Stimulated activated naive CD8-positive, alpha-beta T cell treated with anti-CD3 and anti-CD28 coated beads, Interleukin-15, Interleukin-2, amounts not matched to agents 100 ng/mL and 50 ng/mL, for 24 hours (primary cell): ENCODE measurements around the gene DDIT4.
"Not testable (repeated sequence)": the region's sequence is repeated elsewhere in the genome, so short reads cannot be mapped to it uniquely, and the experiment has no call there.

ENCODE experiments used
- H3K27ac Mint-ChIP-seq: one replicate; pipeline ENCODE4 v1.8.0; 2021; ENCODE audit warnings: mild to moderate bottlenecking, mixed read lengths
- H3K27me3 Mint-ChIP-seq: one replicate; pipeline ENCODE4 v1.8.0; 2021; ENCODE audit warnings: mixed read lengths
- H3K36me3 Mint-ChIP-seq: one replicate; pipeline ENCODE4 v1.8.0; 2021; ENCODE audit warnings: low read depth, mixed read lengths
- H3K4me1 Mint-ChIP-seq: one replicate; pipeline ENCODE4 v1.8.0; 2021; ENCODE audit warnings: low read depth, mixed read lengths
- H3K4me3 Mint-ChIP-seq: one replicate; pipeline ENCODE4 v1.8.0; 2021; ENCODE audit warnings: mild to moderate bottlenecking, mixed read lengths
- H3K9me3 Mint-ChIP-seq: one replicate; pipeline ENCODE4 v1.8.0; 2021; ENCODE audit warnings: mixed read lengths

DDIT4 gene, protein sequence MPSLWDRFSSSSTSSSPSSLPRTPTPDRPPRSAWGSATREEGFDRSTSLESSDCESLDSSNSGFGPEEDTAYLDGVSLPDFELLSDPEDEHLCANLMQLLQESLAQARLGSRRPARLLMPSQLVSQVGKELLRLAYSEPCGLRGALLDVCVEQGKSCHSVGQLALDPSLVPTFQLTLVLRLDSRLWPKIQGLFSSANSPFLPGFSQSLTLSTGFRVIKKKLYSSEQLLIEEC

DNA sequence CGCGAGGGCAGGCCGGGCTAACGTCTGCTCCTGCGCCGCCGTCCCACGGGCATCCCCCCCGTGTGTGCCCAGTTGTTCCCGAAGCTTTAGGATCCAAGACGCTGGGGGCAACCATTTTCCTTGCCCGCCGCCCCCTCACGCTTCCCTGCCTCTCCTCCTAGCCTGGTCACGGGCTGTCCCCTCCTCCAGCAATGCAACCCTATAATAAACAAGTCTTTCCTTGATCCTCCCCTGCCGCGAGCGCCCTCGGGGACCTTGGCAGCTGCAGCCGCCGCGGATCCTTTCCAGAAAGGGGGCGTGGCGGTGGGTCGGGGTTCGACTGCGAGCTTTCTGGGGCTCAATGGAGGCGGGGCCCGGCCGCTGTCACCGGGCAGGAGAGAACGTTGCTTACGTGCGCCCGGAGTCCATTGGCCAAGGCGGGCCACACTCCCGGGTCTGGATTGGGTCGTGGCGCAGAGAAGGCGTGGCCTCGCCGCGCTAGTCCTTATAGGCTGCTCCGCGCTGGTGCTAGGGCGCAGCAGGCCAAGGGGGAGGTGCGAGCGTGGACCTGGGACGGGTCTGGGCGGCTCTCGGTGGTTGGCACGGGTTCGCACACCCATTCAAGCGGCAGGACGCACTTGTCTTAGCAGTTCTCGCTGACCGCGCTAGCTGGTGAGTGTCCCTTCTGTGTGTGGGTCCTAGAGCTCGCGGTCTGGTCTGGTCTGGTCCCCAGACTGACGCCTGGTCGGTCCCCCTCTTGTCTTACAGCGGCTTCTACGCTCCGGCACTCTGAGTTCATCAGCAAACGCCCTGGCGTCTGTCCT lies at the start of gene DDIT4:
Gene DDIT4 (plus strand): TSS at position 515 of the 803 bp plus-strand sequence. CDS start 293 bp downstream, outside the sequence.
- peaks cover 34% of the 10 kb centered on the region for H3K36me3 Mint-ChIP-seq

GRCh38 chr10:72224191-72224590 lies 49.5 kb upstream of the DDIT4 start:
- peaks cover 64% of the 10 kb centered on the region for H3K4me1 Mint-ChIP-seq
- peaks cover 42% of the 10 kb centered on the region for H3K36me3 Mint-ChIP-seq
- not testable (repeated sequence) for H3K27me3 Mint-ChIP-seq, H3K9me3 Mint-ChIP-seq, H3K4me3 Mint-ChIP-seq
- peak overlapping the region; percentile 93 for H3K27ac Mint-ChIP-seq

More for the DNA sequence above, at the start of gene DDIT4:
- Mint-ChIP-seq H3K4me3 (peak within 1 kb of the TSS; percentile 92), H3K27me3 (no peaks in the 10 kb centered on the region), H3K27ac (peak within 1 kb of the TSS; percentile 94), H3K9me3 (no peaks in the 10 kb centered on the region), H3K4me1 (peaks cover 56% of the 10 kb centered on the region)

GRCh38 chr10:72226418-72227027 lies 47.2 kb upstream of the DDIT4 start:
- Mint-ChIP-seq H3K27me3 (no peaks in the 10 kb centered on the region), H3K27ac (peak overlapping the region; percentile 71), H3K4me1 (peaks cover 65% of the 10 kb centered on the region), H3K36me3 (peaks cover 44% of the 10 kb centered on the region), H3K9me3 (no peaks in the 10 kb centered on the region), H3K4me3 (no peak overlapping the region)

- H3K4me3 Mint-ChIP-seq: no peak overlapping the region
- H3K4me1 Mint-ChIP-seq: peaks cover 61% of the 10 kb centered on the region
- peaks cover 46% of the 10 kb centered on the region for H3K36me3 Mint-ChIP-seq
- H3K9me3 Mint-ChIP-seq: no peaks in the 10 kb centered on the region
- H3K27me3 Mint-ChIP-seq: no peaks in the 10 kb centered on the region
- H3K27ac Mint-ChIP-seq: peak overlapping the region; percentile 8
Measured at GRCh38 chr10:72227826-72228225, 45.9 kb upstream of the DDIT4 start.

DNA sequence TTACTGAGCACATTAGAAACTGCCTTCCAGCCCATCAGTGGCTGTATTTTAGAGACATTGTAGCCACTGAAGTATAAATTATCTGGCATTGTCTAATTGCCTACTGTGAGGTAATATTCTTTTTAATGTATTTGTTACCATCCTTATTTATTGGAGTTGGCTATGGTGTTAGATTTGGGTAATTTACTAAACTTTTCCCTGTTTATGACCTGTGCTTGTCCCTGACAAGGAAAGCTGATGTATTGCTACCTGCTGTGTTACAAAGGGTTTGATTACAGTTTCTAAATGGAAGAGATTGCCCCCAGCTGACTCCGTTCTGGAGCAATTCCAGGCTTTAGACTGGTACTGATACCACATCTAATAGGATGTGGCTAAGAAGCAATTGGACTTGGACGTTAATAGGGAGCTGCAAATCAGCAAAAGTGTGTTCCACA lies 45.4 kb upstream of the DDIT4 start:
- Mint-ChIP-seq H3K4me1 (peaks cover 61% of the 10 kb centered on the region), H3K4me3 (no peak overlapping the region), H3K27ac (peak overlapping the region; percentile 61), H3K27me3 (no peaks in the 10 kb centered on the region), H3K36me3 (peaks cover 50% of the 10 kb centered on the region), H3K9me3 (no peaks in the 10 kb centered on the region)

DNA sequence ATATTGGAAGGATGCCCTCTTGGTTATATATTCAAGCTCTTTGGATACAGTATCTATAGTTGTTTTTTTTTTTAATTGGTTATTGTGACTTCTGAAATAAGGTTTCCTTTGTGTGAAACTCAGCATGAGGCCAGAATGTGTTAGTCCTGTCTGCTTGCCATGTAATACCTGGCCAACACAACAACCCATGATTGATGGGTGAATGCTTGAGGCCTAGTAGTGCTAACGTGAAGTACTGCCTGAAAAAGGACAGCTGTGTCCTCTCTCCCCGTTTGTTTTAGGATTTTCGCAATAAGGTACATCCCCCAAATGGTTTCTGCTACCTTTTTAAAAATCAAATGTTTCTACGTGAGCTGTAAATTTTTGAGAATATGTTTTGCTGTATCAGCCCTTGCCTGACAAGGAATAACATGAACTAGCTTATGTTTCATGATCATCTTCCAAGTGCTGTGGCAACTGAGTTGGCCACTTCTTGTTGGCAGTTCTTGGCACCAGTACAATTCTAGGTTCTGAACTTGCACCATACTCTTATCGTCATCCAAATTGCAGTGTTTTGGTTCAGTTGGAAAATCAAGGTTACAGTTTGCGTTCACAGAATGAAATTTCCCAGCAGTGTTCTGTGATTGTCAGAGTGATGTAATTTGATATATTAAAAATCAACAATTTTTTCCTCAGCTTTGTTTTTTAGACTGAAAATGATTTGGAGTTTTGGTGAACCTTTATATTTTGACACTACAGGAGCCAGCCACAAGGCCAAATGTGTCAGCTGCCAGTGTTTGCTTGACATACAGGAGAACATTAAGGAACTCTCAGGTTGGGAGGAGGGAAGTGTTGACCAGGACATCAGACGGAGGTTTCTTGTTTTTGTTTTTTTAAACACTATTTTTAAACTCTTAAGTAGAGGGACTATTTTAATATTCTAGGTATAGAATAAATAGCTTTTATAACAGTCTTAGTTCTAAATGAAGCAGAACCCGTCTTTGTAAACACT lies 44.2 kb upstream of the DDIT4 start:
- Mint-ChIP-seq H3K4me3 (no peak overlapping the region), H3K4me1 (peaks cover 50% of the 10 kb centered on the region), H3K27ac (peak overlapping the region; percentile 47), H3K27me3 (no peaks in the 10 kb centered on the region), H3K36me3 (peaks cover 46% of the 10 kb centered on the region), H3K9me3 (no peaks in the 10 kb centered on the region)

DNA sequence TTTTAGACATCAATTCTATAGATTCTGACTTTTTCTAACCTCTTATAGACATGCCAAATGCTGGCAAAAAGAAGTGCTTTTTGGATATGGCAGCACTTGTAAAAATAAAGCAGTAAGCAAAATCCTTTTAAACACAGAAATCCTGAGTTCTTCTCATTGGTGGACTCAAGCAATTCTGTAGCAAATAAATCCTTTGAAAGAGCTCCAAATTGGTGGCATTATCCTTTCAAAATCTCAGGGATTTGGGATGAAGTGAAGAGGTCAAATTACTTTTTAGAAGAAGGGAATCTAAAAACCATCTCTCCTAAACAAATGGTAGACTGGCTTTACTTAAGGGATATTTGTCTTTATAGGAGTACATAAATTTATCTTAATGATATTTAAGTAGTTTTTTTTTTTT lies 40.1 kb upstream of the DDIT4 start:
- H3K27ac Mint-ChIP-seq: no peak overlapping the region
- H3K9me3 Mint-ChIP-seq: no peaks in the 10 kb centered on the region
- H3K4me3 Mint-ChIP-seq: no peak overlapping the region
- peaks cover 56% of the 10 kb centered on the region for H3K36me3 Mint-ChIP-seq
- no peaks in the 10 kb centered on the region for H3K27me3 Mint-ChIP-seq
- peaks cover 28% of the 10 kb centered on the region for H3K4me1 Mint-ChIP-seq

- Mint-ChIP-seq H3K27me3 (no peaks in the 10 kb centered on the region), H3K4me3 (no peak overlapping the region), H3K27ac (no peak overlapping the region)
Measured at GRCh38 chr10:72234560-72235095, 39.1 kb upstream of the DDIT4 start.

DNA sequence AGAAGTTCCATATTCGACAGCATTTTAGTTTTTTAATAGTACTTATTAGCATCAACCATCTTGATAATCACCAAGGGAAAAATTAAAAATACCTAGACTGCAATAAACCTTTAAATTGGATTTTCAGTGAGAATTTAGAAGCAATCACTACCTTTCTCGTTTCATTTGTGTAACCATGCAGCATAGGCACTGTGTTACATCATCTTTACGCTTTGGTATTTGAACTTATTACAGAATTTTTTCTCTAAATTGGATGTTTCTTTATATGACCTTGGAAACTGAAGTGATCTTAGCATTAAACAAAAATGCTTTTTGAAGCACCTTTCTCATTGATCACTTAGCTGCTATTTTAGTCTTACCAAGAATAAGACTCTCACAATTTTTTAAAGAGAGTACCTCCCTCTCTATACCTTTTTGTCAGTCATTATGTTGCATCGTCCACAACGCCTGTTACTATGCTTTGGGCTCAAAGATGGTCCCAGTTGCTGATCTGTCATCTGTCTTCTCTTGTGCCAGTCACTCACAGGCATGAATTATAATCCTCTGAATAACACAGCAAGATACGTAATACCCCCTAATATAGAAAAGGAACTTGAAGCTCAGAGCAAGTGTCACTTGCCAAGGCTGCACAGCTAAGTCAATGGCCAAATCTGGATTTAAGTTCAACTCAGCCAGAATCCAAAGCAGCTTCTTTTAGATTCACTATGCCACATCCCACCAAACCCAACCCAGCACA lies 38.0 kb upstream of the DDIT4 start:
- H3K9me3 Mint-ChIP-seq: no peaks in the 10 kb centered on the region
- H3K27me3 Mint-ChIP-seq: no peaks in the 10 kb centered on the region
- no peak overlapping the region for H3K4me3 Mint-ChIP-seq
- peaks cover 18% of the 10 kb centered on the region for H3K4me1 Mint-ChIP-seq
- peaks cover 41% of the 10 kb centered on the region for H3K36me3 Mint-ChIP-seq
- H3K27ac Mint-ChIP-seq: peak overlapping the region; percentile 26

More at GRCh38 chr10:72234560-72235095, 39.1 kb upstream of the DDIT4 start:
- H3K9me3 Mint-ChIP-seq: no peaks in the 10 kb centered on the region
- peaks cover 20% of the 10 kb centered on the region for H3K4me1 Mint-ChIP-seq
- H3K36me3 Mint-ChIP-seq: peaks cover 51% of the 10 kb centered on the region

DNA sequence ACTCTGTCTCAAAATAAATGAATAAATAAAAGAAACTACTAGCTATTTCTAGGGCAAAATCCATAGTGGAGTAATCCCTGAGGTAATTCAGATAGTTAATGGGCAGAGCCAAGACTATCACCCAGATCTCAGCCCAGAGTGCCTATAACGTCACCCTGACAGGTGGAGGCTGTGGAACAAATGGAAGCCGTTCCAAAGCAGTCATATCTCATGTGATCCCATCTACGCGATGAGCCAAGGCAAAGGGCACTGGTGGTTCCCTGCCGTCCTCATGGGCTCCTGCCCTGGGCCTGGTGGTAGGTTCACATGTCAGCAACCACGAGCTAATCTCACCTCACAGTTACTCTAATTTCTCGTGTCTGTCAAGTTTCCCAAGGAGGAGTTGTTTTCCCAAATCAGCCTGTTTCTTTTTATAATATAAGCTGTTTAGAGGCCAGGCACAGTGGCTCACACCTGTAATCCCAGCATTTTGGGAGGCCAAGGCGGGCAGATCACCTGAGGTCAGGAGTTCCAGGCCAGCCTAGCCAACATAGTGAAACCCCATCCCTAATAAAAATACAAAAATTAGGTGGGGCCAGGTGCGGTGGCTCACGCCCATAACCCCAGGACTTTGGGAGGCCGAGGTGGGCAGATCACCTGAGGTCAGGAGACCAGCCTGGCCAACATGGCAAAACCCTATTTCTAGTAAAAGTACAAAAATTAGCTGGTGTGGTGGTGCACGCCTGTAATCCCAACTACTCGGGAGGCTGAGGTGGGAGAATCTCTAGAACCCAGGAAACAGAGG lies 35.1 kb upstream of the DDIT4 start:
- no peaks in the 10 kb centered on the region for H3K27me3 Mint-ChIP-seq
- H3K9me3 Mint-ChIP-seq: no peaks in the 10 kb centered on the region
- no peak overlapping the region for H3K27ac Mint-ChIP-seq
- no peak overlapping the region for H3K4me3 Mint-ChIP-seq
- peaks cover 27% of the 10 kb centered on the region for H3K36me3 Mint-ChIP-seq
- peaks cover 37% of the 10 kb centered on the region for H3K4me1 Mint-ChIP-seq

DNA sequence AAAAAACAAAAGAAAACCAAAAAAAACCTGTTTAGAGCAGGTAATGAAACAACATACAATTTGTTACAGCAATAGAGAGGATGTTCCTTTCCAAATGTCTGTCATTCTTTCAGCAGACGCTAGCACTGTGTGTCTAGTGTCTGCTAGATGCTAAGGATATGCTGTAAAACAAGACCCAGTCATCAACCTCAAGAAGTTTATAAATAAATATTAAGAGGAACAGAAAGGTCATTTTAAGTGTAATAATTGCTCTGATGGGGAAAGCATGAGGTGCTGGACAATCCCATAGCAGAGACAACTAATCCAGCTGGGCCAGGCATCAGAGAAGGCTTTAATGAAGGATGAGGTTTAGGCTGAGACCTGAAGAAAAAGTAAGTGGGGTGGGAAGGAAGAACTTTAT lies 34.3 kb upstream of the DDIT4 start:
- Mint-ChIP-seq H3K27me3 (no peaks in the 10 kb centered on the region), H3K36me3 (peaks cover 23% of the 10 kb centered on the region), H3K9me3 (no peaks in the 10 kb centered on the region), H3K27ac (no peak overlapping the region), H3K4me3 (no peak overlapping the region), H3K4me1 (peaks cover 46% of the 10 kb centered on the region)

DNA sequence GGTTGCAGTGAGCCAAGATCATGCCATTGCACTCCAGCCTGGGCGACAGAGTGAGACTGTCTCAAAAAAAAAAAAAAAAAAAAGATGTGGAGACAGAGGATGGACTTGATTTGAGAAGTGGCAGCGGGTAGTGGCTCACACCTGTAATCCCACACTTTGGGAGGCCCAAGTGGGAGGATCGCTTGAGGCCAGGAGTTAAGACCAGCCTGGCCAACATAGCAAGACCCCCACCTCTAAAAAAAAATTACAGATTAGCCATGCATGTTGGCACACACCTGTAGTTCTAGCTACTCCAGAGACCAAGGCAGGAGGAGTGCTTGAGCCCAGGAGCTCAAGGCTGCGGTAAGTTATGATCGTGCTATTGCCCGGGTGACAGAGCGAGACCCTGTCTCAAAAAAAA lies 33.4 kb upstream of the DDIT4 start:
- H3K36me3 Mint-ChIP-seq: peaks cover 19% of the 10 kb centered on the region
- H3K27ac Mint-ChIP-seq: no peak overlapping the region
- no peaks in the 10 kb centered on the region for H3K27me3 Mint-ChIP-seq
- H3K4me3 Mint-ChIP-seq: no peak overlapping the region
- H3K4me1 Mint-ChIP-seq: peaks cover 55% of the 10 kb centered on the region
- no peaks in the 10 kb centered on the region for H3K9me3 Mint-ChIP-seq

- Mint-ChIP-seq H3K27me3 (no peaks in the 10 kb centered on the region), H3K36me3 (peaks cover 7% of the 10 kb centered on the region), H3K4me1 (peaks cover 63% of the 10 kb centered on the region), H3K9me3 (no peaks in the 10 kb centered on the region), H3K27ac (peak overlapping the region; percentile 87), H3K4me3 (no peak overlapping the region)
Measured at GRCh38 chr10:72241691-72242252, 32.0 kb upstream of the DDIT4 start.
